Measurements from ENCODE around the gene NUB1.

DNA sequence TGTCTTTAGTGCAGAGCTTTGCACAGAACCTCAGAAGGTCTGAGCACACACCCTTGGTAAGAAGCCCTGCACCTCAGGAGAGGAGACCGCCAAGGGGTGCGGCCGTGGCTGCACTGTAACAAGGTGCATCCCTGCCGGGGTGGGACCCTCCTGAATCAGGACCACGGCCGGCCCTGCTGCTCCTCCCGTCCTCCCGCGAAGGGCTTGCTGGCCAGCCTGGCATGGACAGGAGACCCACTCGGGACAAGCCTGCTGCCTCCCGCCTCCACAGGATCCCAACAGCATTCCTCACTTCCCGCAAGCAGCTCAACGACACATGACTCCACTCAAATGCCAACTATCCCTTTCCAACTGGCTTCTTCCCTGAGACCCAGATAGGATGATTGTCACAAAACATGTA, 55.4 kb downstream of the NUB1 start:
- TF ChIP-seq POLR2A (IDR thresholded peaks at IDR 0.05; ENCODE audit: low read length) (no peak), GATA1 (IDR thresholded peaks at IDR 0.05; ENCODE audit: low read depth, low read length) (no peak)
